ENCODE results near the gene FER.
"Not testable (repeated sequence)": the region's sequence is repeated elsewhere in the genome, so short reads cannot be mapped to it uniquely, and the experiment has no call there.

The FER gene

GRCh38 chr5:108993440-108993839, 245.7 kb downstream of the FER start:
- H3K4me2 ChIP-seq (ENCODE audit: low read length), result not testable (repeated sequence)

GRCh38 chr5:108997720-108998119, 250.0 kb downstream of the FER start:
- Histone ChIP-seq H3K4me3 (ENCODE audit: low read depth, low read length) (no peak overlapping the region), H3K27me3 (ENCODE audit: control insufficient read depth, insufficient read depth, low read length) (no peaks in the 10 kb centered on the region), H3K36me3 (ENCODE audit: control insufficient read depth, insufficient read depth, low read length) (no peaks in the 10 kb centered on the region), H3K4me1 (no peaks in the 10 kb centered on the region), H3K9ac (no peak overlapping the region), H3K27ac (no peak overlapping the region), H3K4me2 (ENCODE audit: low read length) (no peak overlapping the region), H3K9me3 (ENCODE audit: control insufficient read depth, low read length) (no peaks in the 10 kb centered on the region), H2AFZ (no peak overlapping the region), H3K79me2 (peaks cover 3% of the 10 kb centered on the region)
- TF ChIP-seq CTCF (IDR thresholded peaks at IDR 0.05), result no peak

More at GRCh38 chr5:108993440-108993839, 245.7 kb downstream of the FER start:
- H3K27ac ChIP-seq; H3K79me2 ChIP-seq; H3K36me3 ChIP-seq (ENCODE audit: control insufficient read depth, insufficient read depth, low read length); H3K27me3 ChIP-seq (ENCODE audit: control insufficient read depth, insufficient read depth, low read length); H3K4me1 ChIP-seq; H3K4me3 ChIP-seq (ENCODE audit: low read depth, low read length); H3K9me3 ChIP-seq (ENCODE audit: control insufficient read depth, low read length); H3K9ac ChIP-seq; H2AFZ ChIP-seq: not testable (repeated sequence)

- H2AFZ ChIP-seq, result no peak overlapping the region
- no peak overlapping the region for H3K27ac ChIP-seq
- H3K4me3 ChIP-seq (ENCODE audit: low read depth, low read length), result no peak overlapping the region
- H3K9me3 ChIP-seq (ENCODE audit: control insufficient read depth, low read length), result no peaks in the 10 kb centered on the region
- peaks cover 3% of the 10 kb centered on the region for H3K79me2 ChIP-seq
- no peak for TF ChIP-seq CTCF (IDR thresholded peaks at IDR 0.05)
- H3K36me3 ChIP-seq (ENCODE audit: control insufficient read depth, insufficient read depth, low read length), result no peaks in the 10 kb centered on the region
- H3K4me2 ChIP-seq (ENCODE audit: low read length), result no peak overlapping the region
- H3K4me1 ChIP-seq, result no peaks in the 10 kb centered on the region
- no peak overlapping the region for H3K9ac ChIP-seq
- H3K27me3 ChIP-seq (ENCODE audit: control insufficient read depth, insufficient read depth, low read length), result no peaks in the 10 kb centered on the region
Observed at GRCh38 chr5:108998216-108998615, 250.5 kb downstream of the FER start.

- H3K27me3 ChIP-seq (ENCODE audit: control insufficient read depth, insufficient read depth, low read length), result no peaks in the 10 kb centered on the region
- no peak overlapping the region for H3K4me3 ChIP-seq (ENCODE audit: low read depth, low read length)
- no peak overlapping the region for H3K27ac ChIP-seq
- no peak overlapping the region for H2AFZ ChIP-seq
- no peaks in the 10 kb centered on the region for H3K4me1 ChIP-seq
- H3K36me3 ChIP-seq (ENCODE audit: control insufficient read depth, insufficient read depth, low read length), result no peaks in the 10 kb centered on the region
- TF ChIP-seq CTCF (IDR thresholded peaks at IDR 0.05), result no peak
- no peaks in the 10 kb centered on the region for H3K79me2 ChIP-seq
- H3K9me3 ChIP-seq (ENCODE audit: control insufficient read depth, low read length), result no peaks in the 10 kb centered on the region
- H3K4me2 ChIP-seq (ENCODE audit: low read length), result no peak overlapping the region
- no peak overlapping the region for H3K9ac ChIP-seq
Observed at GRCh38 chr5:109003928-109004327, 256.2 kb downstream of the FER start.

DNA sequence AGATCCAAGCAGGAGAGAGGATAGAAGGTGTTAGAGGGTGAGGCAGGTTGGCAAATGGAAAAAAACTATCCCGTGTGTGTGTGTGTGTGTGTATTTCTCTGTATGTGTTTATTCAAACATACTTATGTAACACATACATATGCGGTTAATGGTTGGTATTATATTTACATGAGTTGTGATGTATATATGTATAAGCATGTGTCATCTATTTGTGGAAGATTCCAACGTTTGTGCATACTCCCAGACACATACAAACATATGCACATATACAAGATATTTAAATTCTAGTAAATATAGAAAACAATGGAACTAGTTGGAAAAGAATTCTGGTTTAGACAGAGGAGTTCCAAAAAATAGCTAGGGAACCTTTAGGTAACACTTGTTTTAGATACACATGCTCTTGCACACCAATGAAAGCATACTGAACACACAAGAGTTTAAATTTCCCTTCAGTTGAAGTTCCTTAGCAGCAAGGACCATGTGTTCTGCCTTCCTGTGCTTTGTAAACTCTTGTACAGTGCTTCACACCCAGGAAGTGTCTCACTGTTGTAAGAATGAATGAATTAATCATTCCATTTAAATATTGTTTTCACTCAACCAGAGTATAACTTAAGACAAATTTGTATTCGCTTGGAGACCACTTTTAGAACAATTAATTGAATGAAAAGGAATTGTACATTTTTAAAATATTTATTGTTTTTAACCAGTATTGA, 257.8 kb downstream of the FER start:
- no peak overlapping the region for H3K27ac ChIP-seq
- no peaks in the 10 kb centered on the region for H3K9me3 ChIP-seq (ENCODE audit: control insufficient read depth, low read length)
- H3K4me3 ChIP-seq (ENCODE audit: low read depth, low read length), result no peak overlapping the region
- TF ChIP-seq CTCF (IDR thresholded peaks at IDR 0.05), result no peak
- H3K79me2 ChIP-seq, result no peaks in the 10 kb centered on the region
- H2AFZ ChIP-seq, result no peak overlapping the region
- H3K36me3 ChIP-seq (ENCODE audit: control insufficient read depth, insufficient read depth, low read length), result no peaks in the 10 kb centered on the region
- no peaks in the 10 kb centered on the region for H3K4me1 ChIP-seq
- no peak overlapping the region for H3K4me2 ChIP-seq (ENCODE audit: low read length)
- no peak overlapping the region for H3K9ac ChIP-seq
- no peaks in the 10 kb centered on the region for H3K27me3 ChIP-seq (ENCODE audit: control insufficient read depth, insufficient read depth, low read length)

Data from parathyroid adenoma (tissue), 2 donors.